IPS DF 19.7 (cell line): ENCODE measurements around the gene WAS.
"Not testable (repeated sequence)": the region's sequence is repeated elsewhere in the genome, so short reads cannot be mapped to it uniquely, and the experiment has no call there.

Experiments
- DNase-seq: peaks from one replicate; pipeline ENCODE4 v3.0.0-alpha.2; 2013; ENCODE audit warnings: low read depth, low spot score

Gene WAS

DNA sequence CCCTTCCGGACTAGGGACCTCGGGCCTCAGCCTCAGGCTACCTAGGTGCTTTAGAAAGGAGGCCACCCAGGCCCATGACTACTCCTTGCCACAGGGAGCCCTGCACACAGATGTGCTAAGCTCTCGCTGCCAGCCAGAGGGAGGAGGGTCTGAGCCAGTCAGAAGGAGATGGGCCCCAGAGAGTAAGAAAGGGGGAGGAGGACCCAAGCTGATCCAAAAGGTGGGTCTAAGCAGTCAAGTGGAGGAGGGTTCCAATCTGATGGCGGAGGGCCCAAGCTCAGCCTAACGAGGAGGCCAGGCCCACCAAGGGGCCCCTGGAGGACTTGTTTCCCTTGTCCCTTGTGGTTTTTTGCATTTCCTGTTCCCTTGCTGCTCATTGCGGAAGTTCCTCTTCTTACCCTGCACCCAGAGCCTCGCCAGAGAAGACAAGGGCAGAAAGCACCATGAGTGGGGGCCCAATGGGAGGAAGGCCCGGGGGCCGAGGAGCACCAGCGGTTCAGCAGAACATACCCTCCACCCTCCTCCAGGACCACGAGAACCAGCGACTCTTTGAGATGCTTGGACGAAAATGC lies at the start of gene WAS:
TSS of gene WAS (plus strand) at position 389 of the 572 bp plus-strand sequence. CDS start at position 444, 55 bp downstream.
- no peak for DNase-seq

DNA sequence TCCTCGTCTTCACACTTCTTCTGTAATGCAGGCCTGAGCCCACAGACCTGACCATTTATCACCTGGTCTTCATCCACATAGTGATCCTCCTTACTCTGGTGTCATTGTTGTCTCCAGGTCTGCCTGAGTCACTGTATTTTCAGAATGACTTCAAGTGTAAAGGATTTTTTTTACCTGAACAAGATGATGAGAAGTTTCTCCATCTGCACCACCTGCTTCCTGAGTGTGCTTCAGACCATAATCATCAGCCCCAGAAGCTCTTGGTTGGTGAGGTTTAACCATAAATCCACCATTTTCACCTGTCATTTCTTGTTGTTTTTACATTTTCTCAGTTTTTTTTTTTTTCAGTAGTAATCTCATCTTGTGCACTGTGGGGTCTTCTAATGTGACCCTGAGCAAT lies 47.3 kb upstream of the WAS start:
- no peak for DNase-seq

DNA sequence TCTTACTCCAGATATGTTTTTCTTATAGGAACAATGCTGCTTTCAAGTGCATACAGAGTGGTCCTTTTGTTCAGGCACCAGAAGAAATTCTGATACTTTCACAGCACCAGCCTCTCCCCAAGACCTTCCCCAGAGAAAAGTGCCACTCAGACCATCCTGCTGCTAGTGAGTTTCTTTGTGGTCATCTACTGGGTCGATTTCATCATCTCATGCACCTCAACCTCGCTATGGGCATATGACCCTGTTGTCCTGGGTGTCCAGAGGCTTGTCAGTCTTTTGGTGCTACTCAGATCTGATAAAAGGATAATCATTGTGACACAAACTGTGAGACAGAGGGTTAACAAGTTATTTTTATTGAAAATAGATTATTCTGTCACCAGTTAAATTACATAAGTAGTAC lies 46.8 kb upstream of the WAS start:
- no peak for DNase-seq

DNA sequence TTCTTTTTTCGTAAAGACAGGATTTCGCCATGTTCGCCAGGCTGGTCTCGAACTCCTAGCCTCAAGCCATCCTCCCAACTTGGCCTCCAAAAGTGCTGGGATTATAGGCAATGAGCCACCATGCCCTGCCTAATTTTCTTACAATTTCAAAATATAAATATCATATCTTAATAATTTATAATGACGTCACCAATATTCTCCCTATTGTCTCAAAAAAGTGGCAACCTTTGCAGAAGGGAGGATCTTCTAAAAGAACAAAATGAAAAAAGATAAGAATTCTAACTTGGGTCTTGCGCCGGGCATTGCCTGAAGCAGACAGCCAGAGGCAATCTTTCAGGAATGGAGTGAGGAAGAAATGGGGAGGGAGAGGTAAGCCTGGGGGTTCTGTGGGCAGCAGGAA lies 37.9 kb upstream of the WAS start:
- no peak for DNase-seq

DNA sequence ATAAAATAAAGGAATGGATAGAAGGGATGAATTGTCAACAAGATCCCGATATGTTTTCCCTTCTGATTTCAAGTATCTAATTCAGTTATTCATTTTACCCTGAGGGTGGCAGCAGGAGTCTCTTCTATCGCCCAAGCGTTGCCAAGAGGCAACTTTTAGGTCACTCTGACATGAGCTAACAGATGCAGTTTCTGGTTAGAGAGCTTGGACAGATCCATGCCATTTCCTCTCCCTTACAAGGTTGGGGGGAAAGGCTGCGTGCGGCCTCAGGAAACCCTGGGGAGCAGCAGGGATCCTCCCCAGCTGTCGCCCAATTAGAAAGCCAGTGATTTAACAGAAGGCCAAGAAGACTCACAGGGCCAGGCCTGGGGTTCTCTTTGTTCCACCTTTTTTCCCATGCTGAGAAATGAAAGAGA lies 35.3 kb upstream of the WAS start:
- DNase-seq: peak; percentile 42

DNA sequence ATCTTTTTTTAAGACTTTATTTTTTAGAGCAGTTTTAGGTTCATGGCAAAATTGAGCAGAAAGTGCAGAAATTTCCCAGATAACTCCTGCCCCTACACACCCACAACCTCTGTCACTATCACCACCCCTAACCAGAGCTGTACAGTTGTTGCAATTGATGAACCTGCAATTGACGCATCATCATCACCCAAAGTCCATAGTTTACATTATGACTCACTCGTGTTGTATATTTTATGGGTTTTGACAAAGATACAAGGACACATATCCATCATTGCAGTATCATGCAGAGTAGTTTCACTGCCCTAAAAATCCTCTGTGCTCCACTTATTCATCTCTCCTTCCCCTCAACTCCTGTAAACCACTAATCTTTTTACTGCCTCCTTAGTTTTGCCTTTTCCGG lies 34.5 kb upstream of the WAS start:
- no peak for DNase-seq

DNA sequence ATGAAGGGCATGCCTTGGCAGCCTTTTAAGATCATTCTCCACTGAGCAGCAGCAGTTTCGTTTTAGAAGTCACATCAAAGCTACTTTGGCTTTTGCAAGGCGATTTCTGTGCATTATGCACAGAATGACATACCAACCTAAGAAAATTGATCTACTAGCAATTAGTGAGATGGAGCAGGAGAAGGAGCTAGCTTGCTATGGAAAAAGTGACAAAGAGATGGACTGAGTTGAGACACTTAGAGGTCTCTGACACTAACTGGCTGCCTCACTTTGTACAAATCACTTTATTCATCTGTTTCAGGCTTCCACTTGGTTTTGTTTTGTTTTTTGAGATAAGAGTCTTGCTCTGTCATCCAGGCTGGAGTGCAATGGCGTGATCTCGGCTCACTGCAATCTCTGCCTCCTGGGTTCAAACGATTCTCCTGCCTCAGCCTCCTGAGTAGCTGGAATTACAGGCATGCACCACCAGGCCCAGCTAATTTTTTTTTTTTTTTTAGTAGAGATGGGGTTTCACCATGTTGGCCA lies 31.5 kb upstream of the WAS start:
- not testable (repeated sequence) for DNase-seq

DNA sequence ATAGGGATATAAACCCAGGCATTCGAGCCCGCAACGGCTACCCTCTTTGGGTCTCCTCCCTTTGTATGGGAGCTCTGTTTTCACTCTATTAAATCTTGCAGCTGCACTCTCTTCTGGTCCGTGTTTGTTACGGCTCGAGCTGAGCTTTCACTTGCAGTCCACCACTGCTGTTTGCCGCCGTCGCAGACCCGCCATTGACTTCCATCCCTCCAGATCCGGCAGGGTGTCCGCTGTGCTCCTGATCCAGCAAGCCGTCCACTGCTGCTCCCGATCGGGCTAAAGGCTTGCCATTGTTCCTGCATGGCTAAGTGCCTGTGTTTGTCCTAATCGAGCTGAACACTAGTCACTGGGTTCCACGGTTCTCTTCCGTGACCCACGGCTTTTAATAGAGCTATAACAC lies 28.9 kb upstream of the WAS start:
- not testable (repeated sequence) for DNase-seq

DNA sequence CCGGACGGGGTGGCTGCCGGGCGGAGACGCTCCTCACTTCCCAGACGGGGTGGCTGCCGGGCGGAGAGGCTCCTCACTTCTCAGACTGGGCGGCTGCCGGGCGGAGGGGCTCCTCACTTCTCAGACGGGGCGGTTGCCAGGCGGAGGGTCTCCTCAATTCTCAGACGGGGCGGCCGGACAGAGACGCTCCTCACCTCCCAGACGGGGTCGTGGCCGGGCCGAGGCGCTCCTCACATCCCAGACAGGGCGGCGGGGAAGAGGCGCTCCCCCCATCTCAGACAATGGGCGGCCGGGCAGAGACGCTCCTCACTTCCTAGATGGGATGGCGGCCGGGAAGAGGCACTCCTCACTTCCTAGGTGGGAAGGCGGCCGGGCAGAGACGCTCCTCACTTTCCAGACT lies 23.9 kb upstream of the WAS start:
- not testable (repeated sequence) for DNase-seq

DNA sequence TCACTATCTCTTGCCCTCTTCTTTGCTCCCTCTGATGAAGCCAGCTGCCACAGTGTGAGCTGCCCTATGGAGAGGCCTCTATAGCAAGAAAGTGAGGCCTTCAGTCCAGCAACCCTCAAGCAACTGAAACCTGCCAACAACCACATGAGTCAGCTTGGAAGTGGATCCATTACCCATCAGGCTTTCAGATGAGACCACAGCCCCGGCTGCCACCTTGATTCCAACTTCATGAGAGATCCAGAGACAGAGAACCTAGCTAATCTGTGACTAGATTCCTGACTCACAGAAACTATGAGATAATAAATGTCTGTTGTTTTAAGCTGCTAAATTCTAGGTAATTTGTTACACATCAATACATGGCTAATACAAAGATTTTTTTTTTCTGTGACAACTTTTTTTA lies 20.4 kb upstream of the WAS start:
- DNase-seq: no peak

DNA sequence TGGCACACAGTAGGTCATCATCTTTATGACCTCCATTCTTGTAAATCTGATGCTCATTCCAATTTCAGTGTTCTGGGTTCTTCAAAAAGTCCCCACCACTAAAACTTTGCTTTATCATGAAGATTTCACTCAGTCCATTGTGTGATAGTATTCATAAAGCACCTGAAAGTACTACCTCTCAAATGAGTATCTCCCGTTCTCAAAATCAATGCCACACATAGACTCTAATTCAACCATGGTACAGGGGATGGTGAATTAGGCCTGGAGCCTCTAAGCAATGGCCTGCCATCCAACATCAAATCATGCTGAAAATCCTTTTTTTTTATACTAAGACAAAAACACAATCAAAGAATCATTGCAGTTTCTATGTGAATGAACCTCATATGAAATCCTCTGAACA lies 19.4 kb upstream of the WAS start:
- no peak for DNase-seq

DNA sequence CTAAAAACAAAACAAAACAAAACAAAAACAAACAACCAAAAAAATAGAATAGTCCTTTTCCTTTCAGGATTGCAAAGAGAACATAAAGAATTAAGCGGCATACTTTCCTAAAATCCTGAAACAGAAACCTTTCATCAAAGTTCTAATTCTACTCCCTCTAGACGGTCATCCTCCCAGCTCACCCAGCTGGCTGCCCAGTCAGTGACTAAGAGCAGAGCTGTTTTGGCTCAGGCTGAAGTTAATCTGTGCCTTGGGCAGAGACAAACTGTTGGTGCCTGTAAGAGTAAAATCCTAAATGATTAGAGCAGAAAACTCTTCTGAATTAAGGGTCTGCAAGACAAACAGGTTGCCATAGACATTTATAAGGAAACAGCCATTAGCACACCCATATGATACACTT lies 17.6 kb upstream of the WAS start:
- DNase-seq: no peak

DNA sequence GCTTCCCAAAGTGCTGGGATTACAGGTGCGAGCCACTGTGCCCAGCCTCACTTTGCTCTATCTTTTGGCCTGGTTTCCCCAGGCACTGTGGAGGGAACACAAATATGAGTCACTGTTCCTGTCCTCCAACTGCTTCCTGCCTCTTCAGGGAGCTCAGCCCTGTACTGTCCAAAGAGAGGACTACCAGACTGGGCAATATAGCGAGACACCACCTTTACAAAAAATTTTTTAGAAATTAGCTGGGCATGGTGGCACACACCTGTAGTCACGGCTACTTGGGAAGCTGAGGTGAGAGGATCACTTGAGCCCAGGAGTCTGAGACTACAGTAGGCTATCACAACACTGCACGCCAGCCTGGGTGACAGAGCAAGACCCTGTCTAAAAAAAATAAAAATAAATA lies 16.9 kb upstream of the WAS start:
- no peak for DNase-seq

DNA sequence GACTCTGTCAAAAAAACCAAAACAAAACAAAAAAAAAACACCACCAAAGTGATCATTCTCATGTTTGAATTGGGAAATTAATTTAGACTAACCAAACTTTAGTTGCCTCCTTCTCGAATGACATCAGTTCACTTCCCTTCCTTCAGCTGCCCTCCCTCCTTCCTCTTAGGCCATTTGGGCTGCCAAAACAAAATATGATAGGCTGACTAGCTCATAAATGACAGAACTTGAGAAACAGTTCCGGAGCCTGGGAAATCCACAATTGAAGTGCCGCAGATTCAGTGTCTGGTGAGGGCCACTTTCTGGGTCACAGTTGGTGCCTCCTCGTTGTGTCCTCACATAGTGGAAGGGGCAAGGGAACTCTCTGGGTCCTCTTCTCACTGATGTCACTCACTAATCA lies 16.1 kb upstream of the WAS start:
- no peak for DNase-seq

DNA sequence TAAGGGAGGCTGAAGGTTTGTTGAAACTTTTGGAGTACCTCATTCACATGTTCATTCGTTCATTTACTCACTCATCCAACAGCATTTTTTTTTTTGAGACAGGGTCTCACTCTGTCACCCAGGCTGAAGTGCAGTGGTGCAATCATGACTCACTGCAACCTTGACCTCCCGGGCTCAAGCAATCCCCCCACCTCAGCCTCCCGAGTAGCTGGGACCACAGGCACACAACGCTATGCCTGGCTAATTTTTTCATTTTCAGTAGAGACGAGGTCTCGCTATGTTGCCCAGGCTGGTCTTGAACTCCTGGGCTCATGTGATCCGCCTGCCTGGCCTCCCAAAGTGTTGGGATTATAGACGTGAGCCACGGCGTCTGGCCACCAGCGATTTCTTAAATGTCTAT lies 15.4 kb upstream of the WAS start:
- DNase-seq: not testable (repeated sequence)

DNA sequence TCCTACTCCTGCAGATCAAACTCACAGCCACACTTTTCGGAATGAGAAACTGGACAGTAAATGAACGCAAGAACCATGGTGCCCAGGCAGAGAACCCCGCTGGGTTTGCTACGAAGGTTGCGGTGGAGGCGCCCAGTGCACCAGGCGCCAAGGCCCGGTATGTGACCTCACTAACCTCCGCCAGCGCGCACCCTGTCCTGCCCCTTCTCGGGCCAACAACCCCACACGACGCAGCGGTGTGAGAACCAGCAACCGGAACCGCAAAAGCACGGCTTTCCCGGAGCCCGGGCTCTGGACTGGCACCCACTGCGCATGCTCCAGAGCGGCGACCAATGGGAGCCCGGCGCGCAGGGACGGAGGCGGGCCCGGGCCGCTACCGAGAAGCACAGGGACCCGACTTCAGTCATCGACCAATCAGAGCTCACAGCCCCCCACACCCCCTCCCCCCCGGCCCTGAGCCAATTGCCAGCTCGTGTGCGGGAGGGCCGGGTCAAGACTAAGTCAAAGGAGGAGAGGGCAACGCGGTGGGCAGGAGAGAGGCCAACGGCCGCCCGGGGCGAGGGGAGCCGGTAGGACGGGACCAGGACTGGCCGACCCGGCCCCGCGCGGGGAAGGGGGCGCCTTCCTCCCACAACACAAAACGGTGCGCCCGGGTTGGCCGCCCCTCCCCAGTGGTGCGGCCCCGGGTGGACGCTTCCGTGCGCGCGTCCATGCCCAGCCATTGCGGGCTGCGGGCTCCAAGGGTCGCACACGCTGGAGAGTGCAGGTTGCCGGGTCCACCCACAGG lies 7.3 kb upstream of the WAS start:
- DNase-seq: no peak

DNA sequence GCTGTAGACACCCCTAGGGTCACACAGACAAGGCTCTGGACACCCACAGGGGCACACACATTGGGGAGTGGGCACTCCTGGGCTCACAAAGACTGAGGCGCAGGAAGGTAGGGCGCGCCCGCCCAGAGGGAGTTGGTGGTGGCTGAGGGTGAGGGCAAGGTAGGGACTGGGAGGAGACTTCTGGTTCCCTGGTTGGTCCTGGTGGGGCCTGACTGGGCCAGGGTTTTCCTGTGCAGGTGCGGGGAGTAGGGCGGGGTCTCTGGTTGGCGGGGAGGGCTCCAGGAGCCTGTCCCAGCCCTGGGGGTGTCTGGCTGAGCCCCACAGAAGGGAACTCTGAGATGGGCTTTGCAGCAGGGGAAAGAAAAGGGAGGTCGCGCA lies 6.7 kb upstream of the WAS start:
- DNase-seq: no peak

DNA sequence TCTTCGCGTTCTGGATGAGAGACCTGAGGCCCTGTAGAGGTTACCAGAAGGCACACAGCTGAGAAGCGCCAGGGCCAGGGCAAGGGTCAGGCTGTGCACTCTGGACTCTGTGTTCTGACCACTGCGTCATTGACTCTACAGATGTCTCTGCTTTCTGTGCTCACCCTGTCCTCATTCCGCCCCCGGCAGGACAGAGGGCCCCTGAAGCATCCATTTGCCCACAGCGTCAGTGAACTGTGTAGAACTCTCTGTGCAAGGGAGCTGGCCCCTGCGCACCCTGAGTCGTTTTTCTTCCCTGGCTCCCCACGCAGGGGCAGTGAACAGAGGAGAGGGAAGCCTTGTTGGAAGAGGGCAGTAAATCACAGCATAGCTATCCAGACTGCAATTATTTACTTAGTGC lies 6.1 kb upstream of the WAS start:
- no peak for DNase-seq

DNA sequence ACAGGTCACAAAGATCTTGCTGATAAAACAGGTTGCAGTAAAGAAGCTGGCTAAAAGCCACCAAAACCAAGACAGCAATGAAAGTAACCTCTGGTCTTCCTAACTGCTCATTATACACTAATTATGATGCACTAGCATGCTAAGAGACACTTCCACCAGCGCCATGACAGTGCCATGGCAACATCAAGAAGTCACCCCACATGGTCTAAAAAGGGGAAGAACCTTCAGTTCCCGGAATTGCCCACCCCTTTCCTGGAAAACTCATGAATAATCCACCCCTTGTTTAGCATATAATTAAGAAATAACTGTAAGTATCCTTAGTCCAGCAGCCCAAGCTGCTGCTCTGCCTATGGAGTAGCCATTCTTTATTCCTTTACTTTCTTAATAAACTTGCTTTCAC lies 3.1 kb upstream of the WAS start:
- DNase-seq: not testable (repeated sequence)

DNA sequence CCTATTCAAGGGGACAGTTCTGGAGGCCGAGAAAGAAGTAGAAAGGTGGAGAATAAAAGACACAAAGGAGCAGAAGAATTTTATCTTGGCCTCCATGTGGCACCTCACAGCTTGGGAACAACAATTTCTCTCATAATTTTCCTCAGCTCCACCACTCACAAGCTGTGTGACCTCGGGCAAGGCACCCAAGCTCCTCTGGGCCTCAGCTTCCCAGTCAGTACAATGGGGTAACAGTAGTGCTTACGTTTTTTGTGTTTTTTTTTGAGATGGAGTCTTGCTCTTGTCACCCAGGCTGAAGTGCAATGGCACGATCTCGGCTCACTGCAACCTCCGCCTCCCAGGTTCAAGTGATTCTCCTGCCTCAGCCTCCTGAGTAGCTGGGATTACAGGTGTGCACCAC lies 2.7 kb upstream of the WAS start:
- DNase-seq: not testable (repeated sequence)

DNA sequence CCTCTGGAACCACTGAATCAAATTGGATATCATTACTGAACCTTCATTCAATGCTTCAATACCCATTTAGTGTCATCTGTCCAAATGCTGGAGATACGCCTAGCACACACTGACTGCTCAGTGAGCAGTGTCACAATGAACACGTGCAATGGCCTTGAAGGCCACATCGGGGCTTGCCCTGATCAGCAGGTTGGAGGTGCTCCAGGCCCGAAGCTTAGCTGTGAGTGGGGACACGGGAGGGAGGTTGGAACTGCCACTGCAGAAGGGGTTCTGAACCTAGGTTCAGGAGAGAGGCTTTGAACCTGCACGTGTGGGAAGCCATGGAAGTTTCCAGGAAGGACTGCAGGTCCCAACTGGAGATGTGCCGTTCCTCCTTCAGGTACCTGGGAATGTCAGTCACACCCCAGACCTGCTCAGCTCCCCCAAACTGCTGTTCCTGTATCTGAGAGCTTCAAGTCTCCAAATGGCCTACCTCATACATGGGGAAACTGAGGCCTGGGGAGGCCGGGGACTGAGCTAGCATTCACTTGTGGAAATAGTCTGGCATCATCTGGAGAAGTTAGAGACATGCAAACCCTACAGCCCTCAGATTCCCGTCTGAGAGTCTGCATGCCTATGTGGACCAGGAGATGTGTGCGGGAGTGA lies 1.9 kb upstream of the WAS start:
- no peak for DNase-seq

DNA sequence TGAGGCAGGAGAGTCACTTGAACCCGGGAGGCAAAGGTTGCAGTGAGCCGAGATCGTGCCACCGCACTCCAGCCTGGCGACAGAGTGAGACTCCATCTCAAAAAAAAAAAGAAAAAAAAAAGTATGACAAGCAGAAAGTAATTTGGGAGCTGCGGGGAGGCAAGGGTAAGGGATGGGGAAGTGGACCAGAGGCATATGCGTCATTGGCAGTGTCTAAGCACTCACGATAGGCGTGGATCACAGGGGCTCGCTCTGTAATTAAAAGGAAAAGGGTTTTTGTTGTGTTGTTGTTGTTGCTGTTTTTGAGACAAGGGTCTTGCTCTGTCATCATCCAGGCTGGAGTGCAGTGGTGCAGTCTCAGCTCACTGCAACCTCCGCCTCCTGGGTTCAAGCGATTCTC lies 804 bp upstream of the WAS start:
- not testable (repeated sequence) for DNase-seq

DNA sequence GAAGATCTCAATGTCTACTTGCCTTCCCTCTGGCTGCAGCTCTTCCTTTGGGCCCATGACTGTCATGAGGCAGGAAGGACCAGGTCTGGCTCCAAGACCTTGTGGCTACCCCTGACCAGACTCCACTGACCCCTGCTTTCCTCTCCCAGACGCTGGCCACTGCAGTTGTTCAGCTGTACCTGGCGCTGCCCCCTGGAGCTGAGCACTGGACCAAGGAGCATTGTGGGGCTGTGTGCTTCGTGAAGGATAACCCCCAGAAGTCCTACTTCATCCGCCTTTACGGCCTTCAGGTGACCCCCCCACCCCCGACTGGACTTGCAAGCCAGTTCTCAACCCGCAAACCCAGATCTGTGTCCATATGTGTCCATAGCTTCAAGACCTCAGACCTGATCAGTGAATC lies 535 bp downstream of the WAS start:
- DNase-seq: no peak
